Epithelial cell of prostate (primary cell): ENCODE measurements around the gene IGF2BP3.
"Not testable (repeated sequence)": the region's sequence is repeated elsewhere in the genome, so short reads cannot be mapped to it uniquely, and the experiment has no call there.

Experiments
- DNase-seq: peaks from one replicate; pipeline ENCODE4 v3.0.0-alpha.2; 2011; ENCODE audit warnings: low read depth, low spot score
- H3K27ac ChIP-seq: fragments of 450-650 bp; 2 replicates; pipeline ENCODE4 v1.5.1; 2017; ENCODE audit warnings: mild to moderate bottlenecking

IGF2BP3 gene

DNA sequence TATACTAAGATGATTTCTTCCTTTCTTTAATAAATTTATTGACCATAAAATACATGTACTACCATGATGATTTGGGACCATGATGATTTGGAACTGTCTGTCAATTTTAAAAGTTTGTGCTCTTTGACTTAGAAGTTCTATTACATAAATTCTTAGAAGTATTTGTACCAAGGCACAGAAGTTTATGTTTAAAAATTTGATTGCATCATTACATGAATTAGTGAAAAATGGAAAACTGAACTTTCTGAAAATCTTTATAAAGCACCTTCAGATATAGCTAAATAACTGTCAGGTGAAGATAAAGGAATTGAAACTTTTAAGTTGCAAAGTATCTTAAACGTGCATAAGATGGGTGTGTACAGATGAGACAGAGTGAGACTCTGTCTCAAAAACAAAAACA lies 139.2 kb downstream of the IGF2BP3 start:
- no peak overlapping the region for H3K27ac ChIP-seq
- no peak for DNase-seq

DNA sequence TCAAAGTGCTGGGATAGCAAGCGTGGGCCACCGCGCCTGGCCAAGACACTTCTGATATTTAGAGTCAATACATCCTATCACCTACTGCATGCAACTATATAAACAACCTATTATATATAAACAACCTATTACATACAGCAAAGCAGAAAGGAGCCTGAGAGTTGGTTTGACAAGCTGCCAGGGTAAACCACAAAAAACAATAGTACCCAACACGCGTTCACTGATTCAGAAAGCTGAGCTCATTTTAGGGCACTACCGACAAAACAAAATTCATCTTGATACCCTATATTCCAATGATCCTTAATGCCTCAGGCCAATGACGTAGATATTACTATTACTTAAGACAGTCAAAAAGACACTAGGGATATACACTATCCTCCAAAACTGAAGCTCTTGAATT lies 154.9 kb downstream of the IGF2BP3 start:
- peak; percentile 29 for DNase-seq
- no peak overlapping the region for H3K27ac ChIP-seq

DNA sequence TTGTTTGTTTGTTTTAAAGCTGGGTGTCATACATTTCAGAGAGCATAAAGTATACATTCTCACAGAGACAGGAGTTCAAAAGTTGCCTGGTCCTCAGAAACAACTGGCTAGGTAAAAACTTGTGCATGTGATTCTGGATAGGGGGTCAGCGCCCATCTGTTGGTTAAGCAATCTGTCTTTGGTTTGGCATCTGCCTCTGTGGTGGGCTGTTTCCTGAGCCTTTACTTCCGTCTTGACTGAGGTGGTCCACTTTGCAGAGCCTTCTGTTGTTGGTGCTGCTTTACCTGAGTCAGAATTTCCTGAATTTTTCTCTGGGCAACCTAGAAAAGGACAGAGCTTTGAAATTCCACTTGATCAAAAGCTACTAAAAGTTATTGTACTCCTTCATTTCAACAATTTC lies 158.2 kb downstream of the IGF2BP3 start:
- H3K27ac ChIP-seq, DNase-seq: not testable (repeated sequence)

DNA sequence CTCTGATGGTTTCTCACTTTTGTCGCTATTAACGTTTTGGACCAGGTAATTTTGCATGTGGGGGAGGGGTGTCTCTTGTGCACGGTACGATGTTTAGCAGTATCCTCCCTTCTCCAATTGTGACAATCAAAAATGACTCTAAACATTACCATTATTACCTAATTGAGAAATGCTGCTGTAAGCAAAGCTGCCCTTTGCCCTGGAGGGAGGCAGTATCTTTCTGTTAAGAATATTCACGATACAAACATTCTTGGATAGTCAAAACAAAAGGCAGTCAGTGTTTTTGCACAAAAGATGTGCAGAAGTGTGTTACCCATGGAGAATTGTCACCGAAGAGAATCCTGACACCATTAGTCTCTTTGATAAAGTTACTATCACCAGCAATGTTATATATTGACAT lies 161.5 kb downstream of the IGF2BP3 start:
- DNase-seq = no peak
- no peak overlapping the region for H3K27ac ChIP-seq

DNA sequence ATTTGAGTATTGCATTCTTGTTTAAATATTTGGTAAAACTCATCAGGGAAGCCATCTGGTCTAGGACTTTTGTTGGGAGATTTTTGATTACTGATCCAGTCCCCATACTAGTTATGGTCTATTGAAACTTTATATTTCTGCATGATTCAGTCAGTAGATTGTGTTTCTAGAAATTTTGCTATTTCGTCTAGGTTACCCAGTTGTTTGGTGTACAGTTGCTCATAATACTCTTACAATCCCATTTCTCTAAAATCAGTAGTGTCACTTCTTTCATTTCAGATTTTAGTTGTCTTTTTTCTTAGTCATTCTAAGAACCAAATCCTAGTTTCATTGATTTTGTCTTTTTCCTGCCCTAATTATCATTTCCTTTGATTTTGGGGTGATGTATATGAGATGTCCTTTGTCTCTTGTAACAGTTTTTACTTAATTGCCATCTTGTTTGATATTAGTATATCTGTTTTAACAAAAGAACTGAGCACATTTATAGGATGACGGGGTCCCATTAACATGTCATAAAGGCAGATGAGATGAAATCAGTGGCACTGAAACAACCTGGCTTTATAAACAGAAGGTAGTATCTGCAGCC lies 163.3 kb downstream of the IGF2BP3 start:
- no peak overlapping the region for H3K27ac ChIP-seq
- no peak for DNase-seq

DNA sequence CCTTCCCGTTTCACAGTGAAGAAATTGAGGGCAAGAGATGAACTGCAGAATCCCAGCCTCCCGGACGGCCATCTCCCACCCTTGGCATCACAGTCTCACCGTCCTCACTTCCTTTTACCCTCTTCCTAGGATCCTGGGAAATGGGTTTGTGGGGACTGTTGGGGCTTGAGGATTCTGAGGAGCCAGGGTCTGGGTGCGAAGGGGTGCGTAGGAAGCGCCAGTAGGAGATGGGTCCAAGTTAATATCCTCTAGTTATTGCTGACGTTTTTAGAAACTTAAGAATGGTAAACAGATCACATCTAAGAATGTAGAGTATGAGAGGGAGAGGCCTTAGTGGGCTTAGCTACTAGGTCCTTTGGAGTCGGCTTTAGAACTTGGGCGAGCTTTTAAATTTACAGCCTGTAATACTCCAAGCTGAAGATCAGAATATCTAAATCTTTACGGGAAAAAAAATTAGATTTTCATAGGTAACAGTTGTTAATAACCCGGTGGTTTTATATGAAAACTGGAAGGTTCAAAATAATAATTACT lies 170.5 kb downstream of the IGF2BP3 start:
- peak overlapping the region; percentile 49 for H3K27ac ChIP-seq
- no peak for DNase-seq

DNA sequence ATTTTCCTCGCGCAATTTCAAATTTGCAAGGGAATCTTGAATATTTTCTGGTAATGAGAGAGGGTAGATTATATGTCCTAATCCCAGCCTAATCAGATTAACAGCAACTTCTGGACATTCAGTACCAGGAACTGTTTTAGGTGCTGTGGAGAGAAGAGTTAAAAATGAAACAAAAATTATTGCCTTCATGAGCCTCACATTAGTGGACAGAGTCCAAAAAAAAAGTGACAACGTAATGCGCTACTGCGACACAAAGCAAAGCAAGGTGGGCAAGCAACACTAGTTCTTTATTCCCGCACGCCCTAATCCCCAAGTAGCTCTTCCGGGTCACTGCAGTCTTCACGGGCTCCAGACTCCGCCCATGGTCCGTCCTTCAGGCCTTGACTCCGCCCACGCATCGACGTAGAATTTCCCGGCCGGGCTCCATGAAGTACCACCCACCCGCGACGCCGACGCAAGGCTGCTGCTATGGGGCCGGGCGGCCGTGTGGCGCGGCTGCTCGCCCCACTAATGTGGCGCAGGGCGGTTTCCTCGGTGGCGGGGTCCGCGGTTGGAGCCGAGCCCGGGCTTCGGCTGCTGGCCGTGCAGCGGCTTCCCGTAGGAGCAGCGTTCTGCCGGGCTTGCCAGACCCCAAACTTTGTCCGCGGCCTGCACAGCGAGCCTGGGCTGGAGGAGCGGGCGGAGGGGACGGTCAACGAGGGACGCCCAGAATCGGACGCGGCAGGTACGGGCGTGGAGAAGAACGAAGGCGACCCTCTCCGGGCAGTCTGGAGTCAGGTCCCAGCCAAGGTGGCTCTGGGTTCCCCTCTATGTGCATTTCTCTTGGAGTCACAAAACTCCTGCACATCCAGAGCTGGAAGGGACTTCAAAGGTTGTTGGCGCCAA lies 171.2 kb downstream of the IGF2BP3 start, which contains the start of gene MALSU1:
TSS of gene MALSU1 (plus strand) at position 455 of the 885 bp plus-strand sequence. CDS start at position 469, 14 bp downstream.
- peak within 1 kb of the TSS; percentile 49 for H3K27ac ChIP-seq
- peak; percentile 74 for DNase-seq

DNA sequence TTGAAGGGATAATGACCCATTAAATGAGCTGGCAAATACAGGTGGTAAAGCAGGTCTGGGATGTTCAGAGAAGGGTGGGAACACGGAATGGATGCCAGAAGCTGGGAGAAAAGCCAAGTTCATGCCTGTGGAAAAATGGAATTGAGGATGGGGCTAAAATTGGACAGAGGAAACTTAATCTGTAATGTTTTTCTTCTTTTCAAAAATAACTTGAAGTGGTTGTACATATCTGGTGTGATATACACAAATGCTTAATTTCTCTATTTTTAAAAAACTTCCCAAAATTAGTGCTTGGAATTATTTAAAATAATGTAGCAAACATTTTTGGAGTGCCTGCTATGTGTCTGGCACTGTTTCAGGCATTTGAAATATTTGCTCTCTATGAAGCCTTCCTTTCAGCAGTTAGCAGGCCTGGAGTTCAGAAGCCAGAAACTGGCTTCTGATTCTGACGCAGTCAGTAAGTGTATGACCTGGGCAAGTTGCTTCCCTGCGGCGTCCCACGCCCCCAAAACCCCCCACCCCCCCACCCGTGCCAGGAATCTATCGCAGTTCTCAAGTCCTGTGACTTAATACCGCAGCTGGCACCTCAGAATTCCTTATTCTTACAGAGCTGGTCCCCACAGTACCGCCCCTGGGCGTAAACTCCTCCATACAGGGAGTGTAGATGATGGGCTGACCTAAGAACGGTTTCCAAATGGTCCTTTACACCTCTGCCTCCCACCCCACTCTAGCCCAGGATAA lies 172.0 kb downstream of the IGF2BP3 start:
- DNase-seq = no peak
- H3K27ac ChIP-seq = peak overlapping the region; percentile 49

DNA sequence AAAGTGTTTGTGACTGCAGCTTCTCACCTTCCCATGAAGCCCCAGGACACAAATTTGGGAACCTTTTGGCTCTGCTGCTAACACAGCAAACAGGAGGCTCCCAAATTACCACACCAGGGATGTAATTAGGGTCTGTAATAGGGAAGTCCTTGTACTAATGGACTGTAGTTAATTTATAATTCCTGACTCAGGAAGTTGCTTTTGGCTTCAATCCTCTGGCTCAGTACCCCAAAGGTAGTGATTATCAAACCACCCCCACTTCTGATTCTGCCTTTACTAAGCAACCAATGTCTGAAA lies 174.9 kb downstream of the IGF2BP3 start:
- no peak for DNase-seq
- no peak overlapping the region for H3K27ac ChIP-seq

DNA sequence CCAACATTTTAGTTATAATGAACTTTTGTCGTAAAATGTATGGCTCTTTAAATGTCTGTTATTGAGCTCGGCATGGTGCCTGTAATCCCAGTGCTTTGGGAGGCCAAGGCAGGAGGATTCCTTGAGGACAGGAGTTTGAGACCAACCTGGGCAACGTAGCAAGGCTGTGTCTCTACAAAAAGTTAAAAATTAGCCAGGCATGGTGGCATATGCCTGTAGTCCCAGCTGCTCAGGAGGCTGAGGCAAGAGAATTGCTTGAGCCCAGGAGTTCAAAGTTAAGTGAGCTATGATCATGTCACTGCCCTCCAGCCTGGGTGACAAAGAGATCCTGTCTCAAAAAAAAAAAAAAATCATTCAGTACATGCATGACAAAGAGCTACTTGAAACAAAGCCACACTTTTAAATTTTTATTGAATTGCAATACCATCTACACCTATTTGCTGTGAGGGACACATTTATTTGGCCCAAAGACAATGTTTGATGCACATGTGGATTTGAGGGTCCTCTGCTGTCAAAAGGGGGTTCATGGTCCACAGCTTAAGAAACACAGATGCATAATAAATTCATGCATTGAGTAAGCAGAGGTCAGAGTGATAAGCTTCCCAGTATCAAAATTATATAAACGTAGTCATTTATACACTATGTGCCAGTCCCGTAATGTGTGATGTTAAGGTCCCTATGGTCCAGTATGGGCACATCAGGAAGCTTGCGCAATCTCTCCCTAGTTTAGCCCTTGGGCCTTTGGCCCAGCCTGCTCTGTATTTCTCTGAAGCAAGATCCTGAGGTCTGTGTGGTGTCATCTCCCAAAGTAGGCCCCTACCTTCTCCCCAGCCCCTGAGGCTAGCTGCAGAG lies 175.5 kb downstream of the IGF2BP3 start:
- DNase-seq = no peak

DNA sequence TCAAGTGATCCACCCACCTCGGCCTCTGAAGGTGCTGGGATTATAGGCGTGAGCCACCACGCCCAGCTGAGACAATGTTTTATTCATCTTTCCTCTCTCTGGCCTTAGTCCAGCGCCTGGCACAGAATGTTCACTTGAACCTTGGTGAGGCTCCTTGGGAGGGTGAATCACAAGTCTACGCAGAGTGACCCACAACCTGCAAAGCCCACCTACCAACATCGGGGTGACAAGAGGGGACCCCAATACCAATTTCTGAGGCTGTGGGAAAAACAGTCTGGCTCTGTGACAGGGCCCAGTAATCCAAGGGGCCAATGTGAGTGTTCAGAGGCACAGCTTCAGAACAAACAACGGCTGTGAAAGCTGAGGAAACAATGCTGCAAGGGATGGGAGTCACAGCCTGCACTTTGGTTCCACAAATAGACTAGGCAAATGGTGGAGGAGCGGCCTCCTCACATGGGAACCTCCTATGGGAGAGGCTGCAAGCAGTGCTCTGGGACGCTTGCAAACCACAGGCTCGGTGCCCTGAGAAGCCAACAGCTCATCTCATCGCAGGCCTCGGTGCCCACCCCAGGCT lies 176.7 kb downstream of the IGF2BP3 start:
- H3K27ac ChIP-seq = peak overlapping the region; percentile 3
- DNase-seq = no peak

More for the DNA sequence above, 175.5 kb downstream of the IGF2BP3 start:
- no peak overlapping the region for H3K27ac ChIP-seq

DNA sequence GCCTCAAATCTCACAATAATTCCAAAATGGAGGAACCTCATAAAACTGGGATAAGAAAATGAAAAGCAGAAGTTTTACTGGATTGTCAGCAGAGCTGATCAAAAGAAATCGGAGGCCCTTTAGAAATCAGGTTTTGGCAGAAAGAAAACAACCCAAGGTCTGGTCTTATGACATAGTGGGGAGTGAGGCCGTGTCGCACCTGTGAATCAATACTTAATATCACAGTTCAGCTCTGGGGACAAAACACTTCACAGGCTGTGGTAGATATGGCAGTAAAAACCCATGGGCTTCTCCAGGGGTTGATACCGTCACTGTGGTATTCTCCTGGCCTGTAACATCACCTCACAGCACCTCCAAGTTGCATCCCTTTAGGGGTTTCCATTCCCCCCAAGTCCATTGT lies 177.7 kb downstream of the IGF2BP3 start:
- DNase-seq = no peak
- H3K27ac ChIP-seq = no peak overlapping the region

DNA sequence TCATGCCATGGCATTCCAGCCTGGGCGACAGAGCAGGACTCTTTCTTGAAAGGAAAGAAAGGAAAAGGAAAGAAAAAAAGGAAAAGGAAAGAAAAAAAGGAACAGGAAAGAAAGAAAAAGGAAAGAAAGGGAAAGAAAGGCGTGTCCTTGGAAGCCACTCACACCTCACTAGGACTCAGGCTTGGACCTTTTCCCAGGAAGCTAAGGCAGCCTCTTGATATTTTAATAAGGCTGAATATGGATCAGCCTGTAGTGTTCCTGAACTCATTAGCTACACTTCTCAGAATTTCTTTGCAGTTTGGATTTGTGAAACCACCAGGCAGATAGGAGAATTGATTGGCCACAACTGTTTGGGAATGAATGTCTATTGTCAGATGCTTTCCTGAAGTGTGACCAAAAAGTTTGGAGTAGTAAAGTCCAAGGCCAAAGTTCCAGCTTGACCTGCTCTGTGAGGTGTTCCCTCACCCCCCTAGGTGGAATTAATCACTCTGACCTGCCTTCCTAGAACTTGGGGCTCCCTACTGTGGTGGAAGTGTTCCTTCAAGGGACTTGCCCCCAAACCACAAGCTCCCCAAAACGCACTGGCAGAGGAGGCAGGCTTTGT lies 178.2 kb downstream of the IGF2BP3 start:
- no peak overlapping the region for H3K27ac ChIP-seq
- DNase-seq = no peak

DNA sequence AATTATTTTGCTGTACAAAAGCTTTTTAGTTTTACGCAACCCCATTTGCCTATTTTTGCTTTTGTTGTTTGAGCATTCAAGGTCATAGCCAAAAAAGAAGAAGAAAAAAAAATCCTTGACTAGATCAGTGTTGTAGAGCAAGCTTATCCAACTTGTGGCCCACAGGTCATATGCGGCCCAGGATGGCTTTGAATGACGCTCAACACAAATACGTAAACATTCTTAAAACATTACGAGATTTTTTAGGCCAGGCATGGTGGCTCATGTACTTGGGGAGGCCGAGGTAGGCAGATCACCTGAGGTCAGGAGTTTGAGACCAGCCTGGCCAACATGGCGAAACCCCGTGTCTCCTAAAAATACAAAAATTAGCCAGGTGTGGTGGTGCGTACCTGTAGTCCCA lies 179.3 kb downstream of the IGF2BP3 start:
- H3K27ac ChIP-seq = no peak overlapping the region
- DNase-seq = no peak

DNA sequence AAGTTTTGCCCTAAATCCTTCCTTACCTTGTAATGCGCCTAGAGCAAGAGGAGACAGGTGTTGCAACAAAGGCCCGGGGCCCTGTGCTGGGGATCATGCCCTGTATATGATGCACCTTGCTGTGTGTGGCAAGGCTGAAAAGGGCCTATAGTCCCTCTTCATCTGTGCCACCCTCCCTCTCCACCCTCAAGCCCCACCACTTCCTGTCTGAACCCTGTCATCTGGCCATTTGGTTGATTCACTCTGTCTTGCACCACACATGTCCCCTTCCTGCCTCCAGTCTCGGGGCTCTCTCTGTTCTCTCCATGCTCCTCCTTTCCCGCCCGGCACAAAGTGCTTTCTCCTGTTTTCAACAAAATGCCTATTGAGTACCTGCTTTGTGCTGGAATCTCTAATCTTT lies 182.7 kb downstream of the IGF2BP3 start:
- no peak for DNase-seq
- H3K27ac ChIP-seq = no peak overlapping the region

DNA sequence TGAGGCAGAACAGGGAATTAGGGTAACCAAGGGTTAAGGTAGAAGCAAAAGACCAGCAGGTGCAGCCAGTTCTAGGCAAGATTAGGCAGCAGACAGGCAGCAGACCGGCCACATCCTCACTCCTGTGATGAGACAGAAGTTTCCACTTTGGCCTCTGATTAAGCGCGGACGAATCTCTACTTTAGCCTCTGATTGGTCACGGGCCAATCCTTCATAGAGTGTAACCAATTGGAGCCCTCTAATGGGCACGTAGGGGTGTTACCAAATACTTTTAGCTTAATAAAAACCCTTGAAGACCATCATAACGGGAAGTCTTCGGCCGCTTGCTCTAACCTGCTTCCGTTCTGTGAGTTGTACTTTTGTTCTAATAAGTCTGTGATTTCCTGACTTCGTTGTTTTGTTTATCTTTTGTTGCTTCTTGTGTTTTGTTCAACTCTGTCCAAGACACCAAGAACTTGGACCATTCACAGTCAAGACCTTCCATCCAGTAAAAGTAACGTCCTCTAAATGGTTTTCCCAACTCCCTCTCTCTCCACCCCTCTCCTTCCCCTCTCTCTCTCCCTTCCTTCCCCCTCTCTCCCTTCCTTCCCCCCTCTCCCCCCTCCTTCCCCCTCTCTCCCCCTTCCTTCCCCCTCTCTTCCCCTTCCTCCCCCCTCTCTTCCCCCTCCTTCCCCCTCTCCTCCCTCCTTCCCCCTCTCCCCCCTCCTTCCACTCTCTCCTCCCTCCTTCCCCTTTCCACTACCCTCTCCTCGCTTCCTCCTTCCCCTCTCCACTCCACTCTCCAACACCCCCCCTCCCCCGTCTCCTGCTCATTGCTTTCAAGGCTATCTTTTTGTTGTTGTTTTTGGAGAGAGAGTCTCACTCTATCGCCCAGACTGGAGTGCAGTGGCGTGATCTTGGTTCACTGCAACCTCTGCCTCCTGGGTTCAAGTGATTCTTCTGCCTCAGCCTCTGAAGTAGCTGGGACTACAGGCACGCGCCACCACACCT lies 184.3 kb downstream of the IGF2BP3 start:
- no peak overlapping the region for H3K27ac ChIP-seq
- DNase-seq = no peak

DNA sequence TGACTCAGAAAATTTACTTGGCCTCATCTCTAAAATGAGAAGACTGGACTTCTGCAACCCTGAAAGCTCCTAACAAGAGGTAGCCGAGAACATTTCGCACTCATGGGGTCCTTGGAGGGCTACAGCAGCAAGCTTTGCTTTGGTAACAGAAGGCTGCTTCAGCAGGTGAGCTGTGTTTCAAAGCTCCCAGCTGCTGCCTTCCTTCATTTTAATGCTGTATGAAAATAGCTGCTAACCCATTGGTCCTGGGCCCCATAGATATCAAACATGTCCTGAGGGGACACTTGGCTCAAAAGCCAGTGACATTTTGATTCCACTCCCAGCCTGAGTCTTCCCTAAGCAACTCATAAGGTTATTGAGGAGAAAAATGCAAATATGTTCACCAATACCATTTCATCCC lies 185.4 kb downstream of the IGF2BP3 start:
- DNase-seq = no peak

DNA sequence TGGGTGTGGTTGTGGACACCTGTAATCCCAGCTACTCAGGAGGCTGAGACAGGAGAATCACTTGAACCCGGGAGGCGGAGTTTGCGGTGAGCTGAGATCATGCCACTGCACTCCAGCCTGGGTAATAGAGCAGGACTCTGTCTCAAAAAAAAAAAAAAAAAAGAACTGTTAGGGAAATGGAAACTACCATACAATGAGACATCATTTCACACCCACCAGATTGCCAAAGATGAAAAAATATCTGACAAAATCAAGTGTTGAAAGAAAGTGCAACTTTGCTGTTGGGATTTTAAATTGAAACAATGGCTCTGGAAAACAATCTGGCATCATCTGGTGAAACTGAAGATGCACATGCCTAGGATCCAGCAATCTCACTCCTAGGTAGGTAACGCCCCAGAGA lies 187.2 kb downstream of the IGF2BP3 start:
- DNase-seq = no peak
- H3K27ac ChIP-seq = no peak overlapping the region

More for the DNA sequence above, 185.4 kb downstream of the IGF2BP3 start:
- H3K27ac ChIP-seq = no peak overlapping the region
